Measurements from ENCODE around the gene BCAN.

Gene BCAN

GRCh38 chr1:156681196-156681960, 39.5 kb downstream of the BCAN start:
- no peak for DNase-seq

GRCh38 chr1:156682166-156682890, 40.4 kb downstream of the BCAN start:
- DNase-seq, result no peak

DNA sequence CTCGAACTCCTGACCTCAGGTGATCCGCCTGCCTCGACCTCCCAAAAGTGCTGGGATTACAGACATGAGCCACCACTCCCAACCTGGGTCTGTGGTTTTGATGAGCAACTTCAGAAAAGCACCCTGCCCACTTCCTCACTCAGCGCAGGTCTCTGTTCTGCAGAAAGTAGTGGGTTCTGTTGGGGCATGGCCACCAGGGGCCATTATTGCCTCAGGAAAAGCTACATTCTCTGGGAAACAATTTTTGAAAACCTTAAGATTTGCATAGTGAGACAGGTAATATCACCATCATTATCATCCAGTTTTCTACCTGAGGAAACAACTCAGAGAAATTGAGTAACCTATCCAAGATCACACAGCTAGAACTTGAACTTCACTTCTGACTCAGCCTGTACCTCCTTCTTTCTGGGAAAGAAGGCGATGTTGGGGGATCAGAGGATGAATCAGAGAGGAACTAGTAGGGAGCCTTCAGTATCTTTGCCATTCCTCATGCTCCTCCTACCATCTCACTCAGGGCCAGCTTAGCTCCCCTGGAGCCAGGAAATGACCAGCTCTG, 42.4 kb downstream of the BCAN start:
- peak in 1 of 2 donors; percentile 42 for DNase-seq

DNA sequence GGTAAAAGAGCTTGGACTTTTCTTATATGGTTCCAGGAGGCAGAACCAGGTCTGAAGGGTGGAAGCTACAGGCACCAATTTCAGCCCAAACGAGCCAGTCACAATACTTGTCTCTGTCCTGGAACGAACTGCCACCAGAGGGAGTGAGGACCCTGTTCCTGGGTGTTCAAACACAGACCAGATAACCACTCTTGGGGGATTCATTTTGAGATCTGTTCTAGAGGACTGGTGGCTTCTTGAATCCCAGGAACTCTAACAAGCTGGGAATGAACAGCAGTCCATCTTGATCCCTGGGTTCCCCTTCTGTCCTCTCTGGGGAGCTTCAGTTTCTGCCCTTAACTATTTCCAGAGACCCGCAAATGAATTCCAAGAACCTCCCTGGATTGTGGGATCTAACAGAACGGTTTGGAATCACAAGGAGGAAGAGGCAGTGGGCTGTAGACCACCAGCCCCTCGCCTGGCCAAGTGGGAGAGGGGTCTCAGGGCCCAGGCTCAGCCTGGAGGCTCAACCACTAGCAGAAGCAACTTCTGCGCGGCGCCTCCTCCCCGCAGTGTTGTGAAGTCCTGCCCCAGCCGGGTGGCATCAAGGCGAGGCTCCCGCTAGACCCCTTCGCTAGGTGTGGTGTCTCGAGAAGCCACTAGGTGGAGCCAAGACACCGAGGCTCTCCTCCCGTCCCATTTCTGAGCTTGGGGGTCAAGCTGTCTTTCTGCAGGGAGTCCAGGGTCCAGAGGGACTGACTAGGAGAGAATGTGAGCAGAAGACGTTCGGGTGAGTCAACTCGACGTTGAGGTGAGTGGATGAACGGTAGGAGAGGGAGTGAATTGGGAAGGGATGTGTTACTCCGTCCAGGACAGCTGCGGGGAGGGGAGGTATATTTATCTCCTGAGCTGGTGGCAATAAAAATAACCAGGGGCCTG, 47.4 kb downstream of the BCAN start:
- DNase-seq, result peak; percentile 77 to 79

DNA sequence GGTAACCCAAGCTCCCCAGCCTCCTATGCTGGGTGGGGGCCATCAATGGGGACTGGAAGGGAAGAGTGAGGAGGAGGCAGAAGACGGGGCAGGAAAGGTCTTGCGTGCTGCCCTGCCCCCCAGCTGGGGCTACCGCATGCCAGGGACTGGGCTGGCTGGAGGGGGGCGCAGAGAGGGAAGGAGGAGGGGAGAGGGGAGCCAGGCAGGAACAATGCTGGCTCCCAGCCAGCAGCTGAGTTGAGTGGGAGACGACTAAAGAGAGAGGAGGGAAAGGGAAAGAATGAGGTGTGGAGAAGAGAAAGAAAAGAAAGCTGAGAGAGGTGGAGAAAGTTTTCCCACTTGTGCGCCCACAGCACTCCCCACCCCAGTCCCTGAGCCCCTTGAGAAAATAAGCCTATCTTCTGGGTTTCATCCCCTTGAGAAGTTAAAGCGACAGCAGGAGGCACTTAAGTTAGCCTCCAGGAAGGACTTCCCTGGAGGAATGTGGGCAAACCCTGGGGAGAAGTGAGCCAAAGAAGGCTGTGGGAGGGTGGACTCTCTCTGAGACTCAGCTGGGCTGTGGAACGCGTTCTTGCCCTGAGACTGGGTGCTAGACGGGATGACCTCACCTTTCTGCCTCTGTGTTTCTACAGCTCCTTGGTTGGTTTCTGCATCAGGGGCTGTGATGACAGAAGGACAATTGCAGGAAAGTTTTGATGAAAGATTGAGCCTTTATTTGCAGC, 48.2 kb downstream of the BCAN start:
- no peak for DNase-seq

DNA sequence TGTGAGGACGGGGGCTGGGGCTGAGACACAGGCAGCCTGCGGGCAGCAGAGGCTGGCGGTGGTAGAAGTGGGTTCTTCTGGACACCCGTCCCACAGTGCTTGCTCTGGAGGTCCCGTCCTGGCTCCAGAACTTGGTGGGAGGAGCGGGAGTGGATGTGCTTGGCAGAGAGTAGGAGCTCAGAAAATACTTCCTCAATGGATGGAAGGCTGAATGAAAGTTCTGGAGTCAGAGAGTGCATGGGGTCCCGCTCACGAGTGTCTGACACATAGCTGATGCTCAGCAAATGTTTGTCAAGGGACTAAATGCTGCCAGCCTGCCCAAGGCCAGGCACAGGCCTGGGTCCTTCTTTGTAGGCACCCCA, 48.7 kb downstream of the BCAN start:
- DNase-seq, result no peak

- no peak for DNase-seq
Measured at GRCh38 chr1:156691191-156691590, 49.3 kb downstream of the BCAN start.

GRCh38 chr1:156691665-156692440, 49.9 kb downstream of the BCAN start:
- DNase-seq, result no peak

GRCh38 chr1:156692441-156692924, 50.6 kb downstream of the BCAN start:
- no peak for DNase-seq

- no peak for DNase-seq
Measured at GRCh38 chr1:156692925-156693847, 51.3 kb downstream of the BCAN start.

DNA sequence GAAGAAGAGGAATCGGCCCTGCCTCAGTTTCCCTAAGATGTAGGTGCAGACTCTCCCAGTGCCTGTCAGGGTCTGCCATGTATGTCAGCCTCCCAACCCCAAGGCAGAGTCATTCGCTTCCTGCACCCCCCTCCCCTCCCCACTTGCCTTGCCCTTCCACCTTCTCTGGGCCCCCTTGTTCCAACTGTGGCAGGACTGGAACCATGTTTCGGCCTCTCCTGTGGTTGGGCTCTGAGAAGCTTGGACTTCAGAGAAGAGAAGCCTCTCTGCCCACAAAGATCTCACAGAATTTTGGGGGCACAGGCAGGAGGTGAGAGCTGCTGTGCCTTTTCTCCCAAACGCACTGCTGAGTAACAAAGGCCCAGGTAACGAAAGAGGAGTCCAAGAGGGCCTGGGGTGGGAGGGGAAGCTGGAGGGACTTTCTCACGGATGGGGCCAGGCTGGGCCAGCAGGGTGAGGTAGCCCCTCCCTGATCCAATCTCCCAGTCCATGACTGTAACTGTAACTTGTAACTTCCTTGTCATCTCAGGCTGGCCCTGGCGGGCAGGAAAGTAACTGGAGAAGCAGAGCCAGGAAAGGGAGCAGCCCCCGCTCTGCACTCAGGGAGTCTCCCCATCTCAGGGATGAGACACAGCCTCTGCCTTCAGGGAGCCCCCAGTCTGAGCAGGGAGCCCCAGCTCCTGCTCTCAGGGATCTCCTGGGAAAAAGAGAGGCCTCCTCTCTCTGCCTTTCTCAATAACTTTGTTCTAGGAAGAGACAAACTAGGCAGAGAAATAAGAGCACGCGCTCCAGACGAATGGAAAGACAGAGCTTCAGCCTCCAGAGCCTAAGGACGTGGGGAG, 52.2 kb downstream of the BCAN start:
- no peak for DNase-seq

DNA sequence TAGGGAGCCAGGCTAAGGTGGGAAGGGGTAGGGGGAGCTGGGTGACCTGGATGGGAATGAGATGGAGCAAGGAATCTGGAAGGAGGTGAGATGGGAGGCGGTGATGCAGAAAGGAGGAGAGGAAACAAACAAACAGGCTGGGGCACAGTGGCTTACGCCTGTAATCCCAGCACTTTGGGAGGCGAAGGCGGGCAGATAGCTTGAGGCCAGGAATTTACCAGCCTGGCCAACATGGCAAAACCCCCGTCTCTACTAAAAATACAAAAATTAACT, 52.7 kb downstream of the BCAN start:
- no peak for DNase-seq

DNA sequence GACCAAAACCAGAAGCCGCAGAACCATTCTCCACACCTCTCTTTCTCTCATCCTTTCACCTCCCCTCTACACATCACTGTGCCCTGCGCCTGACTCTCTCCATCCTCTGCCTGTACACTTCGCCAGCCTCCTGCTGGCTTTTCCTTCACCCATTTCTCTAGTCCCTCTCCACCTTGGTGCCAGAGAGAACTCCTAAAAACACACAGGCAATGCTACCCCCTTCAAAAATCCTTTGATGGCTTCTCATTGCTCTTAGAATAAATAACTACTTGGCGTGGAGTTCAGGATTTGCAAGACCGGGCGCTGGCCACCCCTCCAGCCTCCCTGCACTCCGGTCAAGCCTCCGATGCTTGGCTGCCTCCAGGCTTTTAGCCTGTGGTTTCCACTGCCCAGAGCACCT, 54.8 kb downstream of the BCAN start:
- DNase-seq, result no peak

- no peak for DNase-seq
Measured at GRCh38 chr1:156697481-156697880, 55.6 kb downstream of the BCAN start.

DNA sequence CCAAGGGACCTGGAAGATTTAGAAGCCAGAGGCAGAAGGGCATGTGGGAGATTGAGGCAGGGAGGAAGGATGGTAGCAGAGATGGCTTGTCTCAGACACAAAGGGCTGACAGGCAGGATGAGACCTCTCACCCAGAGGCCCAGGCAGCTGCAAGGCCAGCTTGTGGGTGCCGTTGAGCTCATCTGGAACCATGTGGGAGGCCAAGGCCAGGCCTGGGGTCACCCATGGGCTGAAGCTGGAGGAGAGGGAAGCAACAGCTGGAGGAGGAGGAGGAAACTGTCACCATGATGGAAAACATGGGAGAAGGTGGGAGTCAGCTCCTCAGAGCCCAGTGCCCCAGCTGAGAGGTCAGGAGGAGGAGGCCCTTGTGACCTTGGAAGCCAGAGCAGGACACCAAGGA, 57.1 kb downstream of the BCAN start:
- DNase-seq, result no peak

DNA sequence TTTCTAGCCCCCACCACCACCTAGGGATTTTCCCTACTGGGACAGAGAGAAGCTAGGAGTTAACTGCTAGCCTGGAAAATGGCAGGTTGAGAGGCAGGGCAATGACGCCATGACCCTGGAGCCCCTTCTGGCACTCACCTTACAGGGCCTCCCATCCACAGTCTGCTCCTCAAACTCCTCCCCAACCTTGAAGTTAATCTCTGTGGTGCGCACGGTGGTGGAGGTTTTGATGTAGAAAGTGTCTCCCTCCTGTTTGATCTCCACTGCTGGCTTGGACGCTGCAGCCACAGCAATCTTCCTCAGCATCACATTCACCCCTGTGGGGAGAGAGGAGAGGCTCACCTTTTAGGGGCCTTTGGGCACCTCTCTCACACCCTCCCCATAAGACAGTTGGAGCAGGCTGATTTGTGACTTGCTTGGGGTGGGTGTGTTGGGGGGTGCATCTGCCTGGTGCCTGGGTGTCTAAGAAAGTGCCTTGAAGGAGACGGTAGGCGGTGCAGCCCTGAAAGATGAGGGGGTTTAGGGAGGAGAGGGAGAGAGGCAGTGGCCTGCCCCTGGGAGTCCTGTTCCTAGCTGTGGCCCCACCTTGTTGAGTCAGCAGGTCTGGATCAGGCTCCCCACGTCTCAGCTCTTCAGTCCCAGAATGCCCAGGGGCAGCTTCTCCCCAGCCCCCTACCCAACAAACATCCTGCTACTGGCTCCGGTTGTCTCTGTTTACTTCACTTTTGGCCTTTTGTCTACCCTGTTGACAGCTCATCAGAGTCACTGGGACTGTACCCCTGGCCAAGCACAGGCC, 59.0 kb downstream of the BCAN start:
- no peak for DNase-seq

- DNase-seq, result no peak
Measured at GRCh38 chr1:156703336-156703735, 61.4 kb downstream of the BCAN start.

GRCh38 chr1:156703741-156704140, 61.8 kb downstream of the BCAN start:
- DNase-seq, result no peak
